Activated T-helper 1 cell treated with Interleukin-2 at 50 U/mL for 16 hours (primary cell): Measurements from ENCODE around the gene PCYT2.

Source experiments
- DNase-seq: peaks from one replicate; pipeline ENCODE4 v3.0.0-alpha.2; 2020; ENCODE audit warnings: low read depth

Gene PCYT2

DNA sequence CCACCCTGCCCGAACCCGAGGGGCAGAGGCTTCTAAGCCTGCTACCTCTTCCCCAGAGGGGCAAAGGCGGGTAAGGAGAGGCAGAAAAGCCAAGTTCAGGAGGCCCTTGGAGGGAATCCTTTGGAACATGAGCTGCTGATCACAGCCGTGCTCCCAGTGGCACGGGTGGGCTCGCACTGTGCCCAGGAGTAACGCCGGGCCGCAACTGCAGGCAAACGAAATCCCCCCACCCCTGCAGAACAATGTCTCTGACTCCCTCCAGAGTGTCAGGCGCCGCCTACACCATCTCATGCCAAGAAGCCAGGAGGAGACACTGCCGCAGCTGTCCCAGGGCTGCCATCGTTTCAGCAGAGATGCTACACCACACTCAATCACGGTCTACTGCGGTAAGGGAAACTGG is 59.8 kb downstream of the PCYT2 start:
- no peak for DNase-seq
